Hypothalamus (tissue), 51 donors: ENCODE data around the gene HSBP1.

Experiments
- DNase-seq, 51 donors: peaks; one replicate each; lab custom pipeline; 2025; lab: John Stamatoyannopoulos, UW

The HSBP1 gene

GRCh38 chr16:83807710-83808572 is at the start of gene HSBP1:
TSS of gene HSBP1 (plus strand) at chr16:83807978. CDS start at chr16:83808077, 99 bp downstream.
- peak; percentile 42 to 94 (median 86) for DNase-seq

- DNase-seq = peak in 4 of 51 donors; percentile 24 to 59 (median 40)
Observed at GRCh38 chr16:83762141-83762991, 45.4 kb upstream of the HSBP1 start.

- no peak for DNase-seq
Observed at GRCh38 chr16:83762992-83763358, 44.8 kb upstream of the HSBP1 start.

- no peak for DNase-seq
Observed at GRCh38 chr16:83768986-83769385, 38.8 kb upstream of the HSBP1 start.

- DNase-seq = no peak
Observed at GRCh38 chr16:83769397-83770008, 38.3 kb upstream of the HSBP1 start.

GRCh38 chr16:83771306-83771942 is 36.4 kb upstream of the HSBP1 start:
- peak in 33 of 51 donors; percentile 3 to 66 (median 37) for DNase-seq

GRCh38 chr16:83772806-83773205 is 35.0 kb upstream of the HSBP1 start:
- peak in 6 of 51 donors; percentile 11 to 78 (median 60) for DNase-seq

- DNase-seq = no peak
Observed at GRCh38 chr16:83774066-83774465, 33.7 kb upstream of the HSBP1 start.

- DNase-seq = no peak
Observed at GRCh38 chr16:83776944-83777343, 30.8 kb upstream of the HSBP1 start.

GRCh38 chr16:83779886-83780285 is 27.9 kb upstream of the HSBP1 start:
- DNase-seq = peak in 3 of 51 donors; percentile 6 to 25 (median 24)

- no peak for DNase-seq
Observed at GRCh38 chr16:83785455-83785854, 22.3 kb upstream of the HSBP1 start.

GRCh38 chr16:83789642-83790401 is 18.0 kb upstream of the HSBP1 start:
- no peak for DNase-seq

GRCh38 chr16:83791916-83792315 is 15.9 kb upstream of the HSBP1 start:
- DNase-seq = no peak

GRCh38 chr16:83792391-83792790 is 15.4 kb upstream of the HSBP1 start:
- DNase-seq = no peak

GRCh38 chr16:83793179-83793578 is 14.6 kb upstream of the HSBP1 start:
- no peak for DNase-seq

GRCh38 chr16:83794860-83795554 is 12.8 kb upstream of the HSBP1 start:
- DNase-seq = no peak

GRCh38 chr16:83797013-83797412 is 10.8 kb upstream of the HSBP1 start:
- DNase-seq = no peak

GRCh38 chr16:83799336-83799735 is 8.4 kb upstream of the HSBP1 start:
- no peak for DNase-seq

- DNase-seq = no peak
Observed at GRCh38 chr16:83802135-83802534, 5.6 kb upstream of the HSBP1 start.
